H9 (cell line): ENCODE results near the gene PCBP4. TPM values are rescaled to one million over a fixed set of nuclear protein-coding genes. Genes with fewer than 3 reads are reported as not detected.
A peak's percentile ranks its signal among the peaks of the same experiment; 100 is the strongest.
"Not testable (repeated sequence)": the region's sequence is repeated elsewhere in the genome, so short reads cannot be mapped to it uniquely, and the experiment has no call there.

Experiments
- DNase-seq: peaks from one replicate; pipeline ENCODE4 v3.0.0-alpha.2; 2017
- H2AFZ ChIP-seq: one replicate; pipeline ENCODE4 v1.6.1; 2013; ENCODE audit warnings: mild to moderate bottlenecking, low read length, control low read depth, moderate library complexity
- H2AK5ac ChIP-seq: 2 replicates; pipeline ENCODE4 v1.6.1; 2013; ENCODE audit warnings: low read length, control low read depth, mixed read lengths; ENCODE audit not compliant: insufficient read length
- H2BK120ac ChIP-seq: one replicate; pipeline ENCODE4 v1.6.1; 2013; ENCODE audit warnings: low read depth, mild to moderate bottlenecking, low read length, control low read depth, inconsistent platforms; ENCODE audit not compliant: poor library complexity, severe bottlenecking
- H2BK12ac ChIP-seq: 2 replicates; pipeline ENCODE4 v1.6.1; 2013; ENCODE audit warnings: low read length, control low read depth, mixed read lengths, low read depth; ENCODE audit not compliant: insufficient read length
- H2BK15ac ChIP-seq: 2 replicates; pipeline ENCODE4 v1.6.1; 2013; ENCODE audit warnings: low read depth, low read length, control low read depth
- H2BK20ac ChIP-seq: one replicate; pipeline ENCODE4 v1.6.1; 2013; ENCODE audit warnings: low read depth, mild to moderate bottlenecking, low read length, control low read depth, inconsistent platforms; ENCODE audit not compliant: poor library complexity, severe bottlenecking
- H2BK5ac ChIP-seq: 2 replicates; pipeline ENCODE4 v1.6.1; 2013; ENCODE audit warnings: low read length, control low read depth, mixed read lengths; ENCODE audit not compliant: insufficient read length
- H3K14ac ChIP-seq: 2 replicates; pipeline ENCODE4 v1.6.1; 2013; ENCODE audit warnings: low read length, control low read depth; ENCODE audit not compliant: insufficient read depth
- H3K18ac ChIP-seq: 2 replicates; pipeline ENCODE4 v1.6.1; 2013; ENCODE audit warnings: low read depth, mild to moderate bottlenecking, mixed read lengths, low read length, control low read depth; ENCODE audit not compliant: insufficient read length
- H3K23ac ChIP-seq: 2 replicates; pipeline ENCODE4 v1.6.1; 2013; ENCODE audit warnings: low read length, control low read depth, mixed read lengths, low read depth; ENCODE audit not compliant: insufficient read length
- H3K23me2 ChIP-seq: 2 replicates; pipeline ENCODE4 v1.6.1; 2013; ENCODE audit warnings: low read depth, mild to moderate bottlenecking, mixed read lengths, low read length, control low read depth; ENCODE audit not compliant: insufficient read length, poor library complexity, severe bottlenecking
- H3K27ac ChIP-seq: 2 replicates; pipeline ENCODE4 v1.5.1; 2013; ENCODE audit warnings: low read length, control low read depth, mixed read lengths, low read depth; ENCODE audit not compliant: insufficient read length
- H3K27me3 ChIP-seq: 2 replicates; pipeline ENCODE4 v1.6.1; 2013; ENCODE audit warnings: low read length, control low read depth, inconsistent platforms; ENCODE audit not compliant: insufficient read depth
- H3K4ac ChIP-seq: 2 replicates; pipeline ENCODE4 v1.6.1; 2013; ENCODE audit warnings: low read depth, mild to moderate bottlenecking, control low read depth, inconsistent platforms, low read length, moderate library complexity
- H3K4me1 ChIP-seq: 2 replicates; pipeline ENCODE4 v1.6.1; 2013; ENCODE audit warnings: low read length, control low read depth, inconsistent platforms; ENCODE audit not compliant: insufficient read depth
- H3K4me2 ChIP-seq: 2 replicates; pipeline ENCODE4 v1.6.1; 2013; ENCODE audit warnings: low read length, control low read depth, mixed read lengths; ENCODE audit not compliant: insufficient read length, insufficient read depth
- H3K56ac ChIP-seq: 2 replicates; pipeline ENCODE4 v1.6.1; 2013; ENCODE audit warnings: low read depth, mild to moderate bottlenecking, mixed read lengths, low read length, control low read depth; ENCODE audit not compliant: insufficient read length
- H3K79me1 ChIP-seq: 2 replicates; pipeline ENCODE4 v1.6.1; 2013; ENCODE audit warnings: low read depth, mild to moderate bottlenecking, moderate library complexity, low read length, control low read depth, inconsistent platforms; ENCODE audit not compliant: insufficient read depth, poor library complexity, severe bottlenecking
- H3K79me2 ChIP-seq: 2 replicates; pipeline ENCODE4 v1.6.1; 2013; ENCODE audit warnings: low read length, control low read depth, inconsistent platforms; ENCODE audit not compliant: insufficient read depth
- H3K9ac ChIP-seq: 2 replicates; pipeline ENCODE4 v1.6.1; 2013; ENCODE audit warnings: low read length, control low read depth, mixed read lengths; ENCODE audit not compliant: insufficient read length; ENCODE audit errors: extremely low read depth
- H3K9me3 ChIP-seq: one replicate; pipeline ENCODE4 v1.6.1; 2013; ENCODE audit warnings: low read depth, low read length, inconsistent platforms; ENCODE audit not compliant: control insufficient read depth
- H3T11ph ChIP-seq: one replicate; pipeline ENCODE4 v1.6.1; 2013; ENCODE audit warnings: mild to moderate bottlenecking, low read length, control low read depth, inconsistent platforms
- H4K20me1 ChIP-seq: one replicate; pipeline ENCODE4 v1.6.1; 2013; ENCODE audit not compliant: control insufficient read depth, insufficient read length, insufficient read depth
- H4K5ac ChIP-seq: 2 replicates; pipeline ENCODE4 v1.6.1; 2013; ENCODE audit warnings: low read depth, mild to moderate bottlenecking, mixed read lengths, low read length, control low read depth; ENCODE audit not compliant: insufficient read length
- H4K8ac ChIP-seq: replicated peaks from 2 replicates; pipeline ENCODE4 v1.6.1; 2013; ENCODE audit warnings: low read length, control low read depth, mixed read lengths, low read depth; ENCODE audit not compliant: insufficient read length
- H4K91ac ChIP-seq: 2 replicates; pipeline ENCODE4 v1.6.1; 2013; ENCODE audit warnings: low read depth, mild to moderate bottlenecking, moderate library complexity, mixed read lengths, low read length, control low read depth; ENCODE audit not compliant: insufficient read length
- H3K27ac Mint-ChIP-seq, 3 experiments: 2 replicates in 2 of 3; 3 replicates in 1 of 3; pipeline ENCODE4 v1.8.0; 2020 to 2021; ENCODE audit warnings: mixed read lengths in 3 of 3, mild to moderate bottlenecking in 1 of 3, moderate library complexity in 1 of 3
- H3K27me3 Mint-ChIP-seq: 2 replicates; pipeline ENCODE4 v1.8.0; 2021; ENCODE audit warnings: low read depth, mild to moderate bottlenecking, moderate library complexity, mixed read lengths
- H3K36me3 Mint-ChIP-seq, 3 experiments: 2 replicates in 2 of 3; 3 replicates in 1 of 3; pipeline ENCODE4 v1.8.0; 2020 to 2021; ENCODE audit warnings: low read depth in 3 of 3, mixed read lengths in 3 of 3; ENCODE audit not compliant: insufficient read depth in 1 of 3
- H3K4me1 Mint-ChIP-seq, 2 experiments: 2 replicates each; pipeline ENCODE4 v1.8.0; 2020; ENCODE audit warnings: mixed read lengths in 2 of 2
- H3K4me3 Mint-ChIP-seq, 2 experiments: 2 replicates in 1 of 2; 3 replicates in 1 of 2; pipeline ENCODE4 v1.8.0; 2020 to 2021; ENCODE audit warnings: mild to moderate bottlenecking in 2 of 2, mixed read lengths in 2 of 2, moderate library complexity in 1 of 2
- H3K9me3 Mint-ChIP-seq, 2 experiments: 2 replicates in 1 of 2; 3 replicates in 1 of 2; pipeline ENCODE4 v1.8.0; 2020; ENCODE audit warnings: mild to moderate bottlenecking in 2 of 2, mixed read lengths in 2 of 2, moderate library complexity in 1 of 2
- WGBS: extraction: QIAGEN DNeasy Blood & Tissue Kit; methylation state at CpG from one replicate; pipeline ENCODE4 v1.1.7; 2013; ENCODE audit warnings: missing lambda C conversion rate, low lambda C conversion rate, mixed read lengths; ENCODE audit not compliant: insufficient read length; ENCODE audit errors: extremely low coverage; 5-methylcytosine and 5-hydroxymethylcytosine counted together
- total RNA-seq: library from RNA; stranded (reverse); gene quantifications from 2 replicates; pipeline ENCODE4 v1.2.1, GENCODE V29; 2021
- TF ChIP-seq, protein P1 (sequence below): fragments of 200-600 bp; sonication (generic); conservative IDR thresholded peaks from 3 replicates; pipeline ENCODE4 v1.8.0; 2021; ENCODE audit warnings: antibody characterized with exemption, mild to moderate bottlenecking

PCBP4 gene
- total RNA-seq, 1 experiment from 2014 or later = 24.6 TPM

- H4K5ac ChIP-seq = no peak overlapping the region
- Mint-ChIP-seq H3K4me1 (peaks cover 22 to 33% of the 10 kb centered on the region in 2 experiments), H3K27ac (peak overlapping the region in 2 of 3 experiments; percentile 44 to 53; a peak in 5 of 7 replicates), H3K9me3 (no peaks in the 10 kb centered on the region; a peak in 1 of 5 replicates), H3K36me3 (peaks cover 40 to 50% (median 46%) of the 10 kb centered on the region in 3 experiments), H3K4me3 (peak overlapping the region in 1 of 2 experiments; percentile 38; a peak in 2 of 5 replicates), H3K27me3 (peaks cover 1% of the 10 kb centered on the region)
- H3K4me2 ChIP-seq = no peak overlapping the region
- no peaks in the 10 kb centered on the region for H4K20me1 ChIP-seq
- H2BK12ac ChIP-seq = no peak overlapping the region
- peaks cover 11% of the 10 kb centered on the region for H3K23me2 ChIP-seq
- peaks cover 10% of the 10 kb centered on the region; the same call in 1 of the 2 replicates for H3K79me2 ChIP-seq
- DNase-seq = no peak
- H3K18ac ChIP-seq = no peak overlapping the region
- no peak overlapping the region for H3T11ph ChIP-seq
- no peak overlapping the region for H2BK5ac ChIP-seq
- H3K9ac ChIP-seq = no peak overlapping the region
- no peak overlapping the region for H3K23ac ChIP-seq
- H2AK5ac ChIP-seq = no peak overlapping the region
- no peak overlapping the region for H2BK15ac ChIP-seq
- H3K27ac ChIP-seq = no peak overlapping the region
- H3K14ac ChIP-seq = no peak overlapping the region
- H2BK20ac ChIP-seq = no peak overlapping the region
- no CpG with 5 or more reads among the region's 3 CpGs for WGBS
- peaks cover 5% of the 10 kb centered on the region for H3K4me1 ChIP-seq
- TF ChIP-seq, protein P1, sequence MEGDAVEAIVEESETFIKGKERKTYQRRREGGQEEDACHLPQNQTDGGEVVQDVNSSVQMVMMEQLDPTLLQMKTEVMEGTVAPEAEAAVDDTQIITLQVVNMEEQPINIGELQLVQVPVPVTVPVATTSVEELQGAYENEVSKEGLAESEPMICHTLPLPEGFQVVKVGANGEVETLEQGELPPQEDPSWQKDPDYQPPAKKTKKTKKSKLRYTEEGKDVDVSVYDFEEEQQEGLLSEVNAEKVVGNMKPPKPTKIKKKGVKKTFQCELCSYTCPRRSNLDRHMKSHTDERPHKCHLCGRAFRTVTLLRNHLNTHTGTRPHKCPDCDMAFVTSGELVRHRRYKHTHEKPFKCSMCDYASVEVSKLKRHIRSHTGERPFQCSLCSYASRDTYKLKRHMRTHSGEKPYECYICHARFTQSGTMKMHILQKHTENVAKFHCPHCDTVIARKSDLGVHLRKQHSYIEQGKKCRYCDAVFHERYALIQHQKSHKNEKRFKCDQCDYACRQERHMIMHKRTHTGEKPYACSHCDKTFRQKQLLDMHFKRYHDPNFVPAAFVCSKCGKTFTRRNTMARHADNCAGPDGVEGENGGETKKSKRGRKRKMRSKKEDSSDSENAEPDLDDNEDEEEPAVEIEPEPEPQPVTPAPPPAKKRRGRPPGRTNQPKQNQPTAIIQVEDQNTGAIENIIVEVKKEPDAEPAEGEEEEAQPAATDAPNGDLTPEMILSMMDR = no peak
- peaks cover 7% of the 10 kb centered on the region for H3K79me1 ChIP-seq
- H2BK120ac ChIP-seq = no peak overlapping the region
- no peak overlapping the region for H3K56ac ChIP-seq
- no peaks in the 10 kb centered on the region for H3K27me3 ChIP-seq
- H4K91ac ChIP-seq = no peak overlapping the region
- no peak overlapping the region for H2AFZ ChIP-seq
- H3K9me3 ChIP-seq = no peaks in the 10 kb centered on the region
- no peak overlapping the region for H4K8ac ChIP-seq
- H3K4ac ChIP-seq = no peak overlapping the region
Observed at GRCh38 chr3:51992017-51992682, 24.9 kb upstream of the PCBP4 start.

- not testable (repeated sequence) for H2BK15ac ChIP-seq, H3T11ph ChIP-seq, H4K8ac ChIP-seq, H3K4me1 ChIP-seq, H3K27me3 Mint-ChIP-seq, H3K18ac ChIP-seq, H2BK12ac ChIP-seq, H3K9me3 Mint-ChIP-seq, H3K9ac ChIP-seq, H4K5ac ChIP-seq, H3K4me2 ChIP-seq, H2AK5ac ChIP-seq, H2BK20ac ChIP-seq, H2BK5ac ChIP-seq, H3K56ac ChIP-seq, H2AFZ ChIP-seq, H4K91ac ChIP-seq, H3K4ac ChIP-seq, H2BK120ac ChIP-seq, H3K27ac ChIP-seq, H3K4me3 Mint-ChIP-seq, H4K20me1 ChIP-seq, H3K79me1 ChIP-seq, H3K23ac ChIP-seq, H3K14ac ChIP-seq, DNase-seq, H3K9me3 ChIP-seq, H3K27me3 ChIP-seq
- no CpG with 5 or more reads among the region's 38 CpGs for WGBS
- peak overlapping the region in 1 of 3 experiments; percentile 79; a peak in 2 of 7 replicates for H3K27ac Mint-ChIP-seq
- Histone ChIP-seq H3K23me2 (peaks cover 11% of the 10 kb centered on the region), H3K79me2 (peaks cover 10% of the 10 kb centered on the region; the same call in 1 of the 2 replicates)
- H3K4me1 Mint-ChIP-seq = peaks cover 22 to 33% of the 10 kb centered on the region in 2 experiments
- peaks cover 39 to 47% (median 43%) of the 10 kb centered on the region in 3 experiments for H3K36me3 Mint-ChIP-seq
Observed at GRCh38 chr3:51990501-51990971, 23.3 kb upstream of the PCBP4 start.
